DMS114 treated with DMSO at 0.1 percent for 48 hours (cell line): ENCODE data around the gene ZNF829.
A peak's percentile ranks its signal among the peaks of the same experiment; 100 is the strongest.

Source experiments
- DNase-seq: peaks from one replicate; lab custom pipeline; 2025; ENCODE audit not compliant: unreplicated experiment; lab: John Stamatoyannopoulos, UW

ZNF829 gene

GRCh38 chr19:36915992-36916830, at the start of gene ZNF829, which contains the start of gene ZNF568:
ZNF829 (minus strand) TSS chr19:36916291; CDS start chr19:36915167, 1,124 bp downstream.
ZNF568 (plus strand) TSS chr19:36916332; CDS start chr19:36922771, 6,439 bp downstream.
- DNase-seq: peak; percentile 85

DNA sequence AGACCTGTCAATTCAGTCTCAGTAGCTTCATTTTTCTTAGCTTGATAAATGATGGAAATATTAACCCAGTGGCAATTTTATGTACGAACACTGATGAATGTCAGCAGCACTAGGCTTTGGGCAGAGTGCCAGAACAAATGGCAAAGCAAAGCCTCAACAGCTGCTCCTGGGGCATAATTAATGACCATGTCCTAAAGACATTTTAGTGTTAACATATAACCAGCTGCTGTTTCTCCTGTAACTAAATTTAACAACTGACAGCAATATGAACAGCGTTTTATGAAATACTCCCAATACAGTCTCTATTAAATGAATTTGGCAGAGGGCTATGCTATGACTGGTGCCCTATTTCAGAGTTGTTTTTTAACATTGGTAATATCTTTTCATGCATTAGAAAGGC, 47.2 kb upstream of the ZNF829 start:
- no peak for DNase-seq

- no peak for DNase-seq
These were observed 46.3 kb upstream of the ZNF829 start for GRCh38 chr19:36962346-36962745.

- no peak for DNase-seq
These were observed 34.4 kb upstream of the ZNF829 start for GRCh38 chr19:36950335-36951119.

- no peak for DNase-seq
These were observed 23.1 kb upstream of the ZNF829 start for GRCh38 chr19:36939153-36939552.

GRCh38 chr19:36931684-36932083, 15.6 kb upstream of the ZNF829 start:
- DNase-seq: no peak

DNA sequence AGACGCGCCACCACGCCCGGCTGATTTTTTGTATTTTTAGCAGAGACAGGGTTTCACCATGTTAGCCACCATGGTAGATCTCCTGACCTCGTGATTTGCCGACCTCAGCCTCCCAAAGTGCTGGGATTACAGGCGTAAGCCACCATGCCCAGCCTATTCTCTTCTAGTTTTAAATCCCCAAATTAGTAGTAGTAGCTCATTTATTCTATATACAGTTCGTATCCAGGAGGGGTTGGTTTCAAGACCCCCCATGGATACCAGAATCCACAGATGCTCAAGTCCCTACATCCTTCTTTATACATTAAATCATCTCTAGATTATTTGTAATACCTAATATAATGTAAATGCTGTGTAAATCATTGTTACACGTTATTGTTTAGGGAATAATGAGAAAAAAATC, 2.0 kb upstream of the ZNF829 start:
- DNase-seq: no peak

DNA sequence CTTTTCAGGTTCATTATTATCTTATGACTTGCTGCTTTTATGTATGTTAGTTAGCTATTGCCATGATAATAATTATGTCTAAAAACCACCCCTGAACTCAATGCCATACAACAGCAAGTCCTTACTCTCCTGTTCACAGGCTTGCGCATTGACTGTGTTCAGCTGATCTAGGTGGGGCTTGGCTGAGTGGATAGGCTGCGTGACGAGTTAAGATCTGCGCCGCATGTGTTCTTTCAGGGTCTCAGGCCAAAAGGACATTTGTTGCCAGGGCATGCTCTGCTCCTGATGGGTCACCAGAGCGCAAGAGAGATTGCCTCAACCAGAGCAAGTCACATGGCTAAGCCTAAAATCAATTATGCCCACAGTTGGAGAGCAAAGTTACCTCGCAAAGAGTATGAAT, 900 bp upstream of the ZNF829 start:
- DNase-seq: peak; percentile 28

DNA sequence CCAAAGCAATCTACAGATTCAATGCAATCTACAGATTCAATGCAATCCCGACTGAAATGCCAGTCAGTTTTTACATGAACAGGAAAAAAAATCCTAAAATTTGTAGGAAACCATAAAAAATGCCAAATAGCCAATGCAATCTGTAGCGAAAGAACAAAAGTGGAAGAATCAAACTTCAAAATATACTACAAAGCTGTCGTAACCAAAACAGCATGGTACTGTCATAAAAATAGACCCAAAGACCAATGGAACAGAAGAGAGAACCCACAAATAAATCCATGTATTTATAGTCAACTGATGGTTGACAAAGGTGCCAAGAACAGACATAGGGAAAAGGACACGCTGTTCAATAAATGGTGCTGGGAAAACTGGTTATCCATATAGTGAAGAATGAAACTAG, 17.7 kb downstream of the ZNF829 start:
- DNase-seq: no peak

DNA sequence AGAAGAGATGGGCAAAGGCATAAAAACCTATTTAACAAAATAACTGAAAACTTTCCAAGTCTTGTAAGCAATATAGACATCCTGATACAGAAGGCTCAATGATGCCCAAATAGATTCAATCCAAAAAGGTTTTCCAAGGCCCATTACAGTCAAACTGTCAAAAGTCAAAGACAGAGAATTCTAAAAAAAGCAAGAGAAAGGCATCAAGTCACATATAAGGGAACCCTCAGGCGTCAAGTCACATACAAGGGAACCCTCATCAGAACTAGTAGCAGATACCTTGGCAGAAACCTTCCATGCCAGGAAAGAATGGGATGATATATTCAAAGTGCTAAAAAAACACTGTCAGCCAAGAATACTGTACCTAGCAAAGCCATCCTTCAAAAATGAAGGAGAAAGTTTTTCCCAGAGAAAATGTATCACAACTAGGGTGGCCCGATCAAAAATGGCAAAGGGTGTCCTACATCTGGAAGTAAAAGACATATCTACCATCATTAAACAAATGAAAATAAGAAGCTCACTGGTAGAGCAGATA, 21.2 kb downstream of the ZNF829 start:
- no peak for DNase-seq

- no peak for DNase-seq
These were observed 24.2 kb downstream of the ZNF829 start for GRCh38 chr19:36891768-36892357.

DNA sequence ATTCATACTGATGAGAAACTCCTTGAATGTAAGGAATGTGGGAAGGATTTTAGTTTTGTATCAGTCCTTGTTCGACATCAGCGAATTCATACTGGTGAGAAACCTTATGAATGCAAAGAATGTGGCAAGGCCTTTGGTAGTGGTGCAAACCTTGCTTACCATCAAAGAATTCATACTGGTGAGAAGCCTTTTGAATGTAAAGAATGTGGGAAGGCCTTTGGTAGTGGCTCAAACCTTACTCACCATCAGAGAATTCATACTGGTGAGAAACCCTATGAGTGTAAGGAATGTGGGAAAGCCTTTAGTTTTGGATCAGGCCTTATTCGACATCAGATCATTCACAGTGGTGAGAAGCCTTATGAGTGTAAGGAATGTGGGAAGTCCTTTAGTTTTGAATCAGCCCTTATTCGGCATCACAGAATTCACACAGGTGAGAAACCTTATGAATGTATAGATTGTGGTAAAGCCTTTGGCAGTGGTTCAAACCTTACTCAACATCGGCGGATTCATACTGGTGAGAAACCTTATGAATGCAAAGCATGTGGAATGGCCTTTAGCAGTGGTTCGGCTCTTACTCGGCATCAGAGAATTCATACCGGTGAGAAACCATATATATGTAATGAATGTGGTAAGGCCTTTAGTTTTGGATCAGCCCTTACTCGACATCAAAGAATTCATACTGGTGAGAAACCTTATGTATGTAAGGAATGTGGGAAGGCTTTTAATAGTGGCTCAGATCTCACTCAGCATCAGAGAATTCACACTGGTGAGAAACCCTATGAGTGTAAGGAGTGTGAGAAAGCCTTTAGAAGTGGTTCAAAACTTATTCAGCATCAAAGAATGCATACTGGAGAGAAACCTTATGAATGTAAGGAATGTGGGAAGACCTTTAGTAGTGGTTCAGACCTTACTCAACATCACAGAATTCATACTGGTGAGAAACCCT, 38.8 kb downstream of the ZNF829 start:
- no peak for DNase-seq

DNA sequence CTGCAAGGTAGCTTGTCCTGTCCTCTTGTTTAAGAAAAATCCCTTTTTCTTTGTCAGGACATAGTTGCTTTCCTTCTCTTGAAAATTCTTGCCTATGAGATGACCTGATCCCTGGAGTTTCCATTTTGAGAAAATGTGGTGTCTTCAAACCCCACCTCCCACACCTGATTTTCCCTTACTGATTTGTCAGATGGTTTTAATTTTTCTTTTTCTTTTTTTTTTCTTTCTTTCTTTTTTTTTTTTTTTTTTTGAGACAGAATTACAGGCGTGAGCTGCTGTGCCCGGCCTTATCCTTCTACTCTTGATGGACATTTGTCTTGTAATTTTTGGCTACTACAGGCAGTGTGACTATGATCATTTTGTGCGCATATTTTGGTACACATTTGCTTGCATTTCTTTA, 64.2 kb downstream of the ZNF829 start:
- DNase-seq: no peak

GRCh38 chr19:36850559-36851442, 65.3 kb downstream of the ZNF829 start, which contains the start of gene ZNF345:
ZNF345 (plus strand) TSS chr19:36850876; CDS start chr19:36876831, 25,955 bp downstream.
- DNase-seq: peak; percentile 96

DNA sequence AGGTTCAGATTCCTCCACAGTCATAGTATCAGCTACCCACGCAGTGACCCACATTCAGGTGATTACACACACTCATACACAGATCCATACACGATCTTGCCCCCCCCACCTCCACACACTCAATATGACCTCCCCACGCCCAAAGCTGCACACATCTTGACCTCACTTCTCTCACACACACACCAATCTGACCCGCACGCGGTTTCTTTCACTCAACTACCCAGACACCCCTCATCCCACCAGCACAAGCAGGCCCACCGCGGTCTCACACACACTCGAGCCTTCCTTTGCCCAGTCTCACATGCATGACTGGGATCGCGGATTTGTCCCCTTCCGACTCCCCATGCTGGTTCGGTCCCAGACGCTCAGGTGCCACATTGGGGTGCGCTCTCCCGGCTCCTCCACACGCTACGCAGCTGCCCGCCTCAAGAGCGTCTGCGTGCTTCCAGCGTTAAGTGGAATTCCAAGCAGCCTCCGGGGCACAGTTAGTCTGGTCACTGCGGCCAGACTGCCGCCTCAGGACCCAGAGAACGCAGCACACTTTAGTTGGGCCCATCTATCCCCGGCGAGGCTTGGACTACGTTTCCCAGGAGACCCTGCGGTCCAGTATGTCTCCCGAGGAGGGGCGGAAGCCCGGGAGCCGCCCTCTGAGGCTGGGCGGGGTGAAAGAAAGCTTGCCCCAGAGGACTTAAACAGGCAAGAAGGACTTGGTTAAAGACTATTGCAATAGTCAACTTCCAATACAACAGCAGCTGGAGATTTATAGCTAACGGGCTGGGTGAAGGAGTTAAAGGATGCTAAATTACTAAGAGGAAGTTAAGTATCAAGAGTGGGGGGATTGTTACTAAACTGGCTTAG, 66.2 kb downstream of the ZNF829 start:
- peak; percentile 88 for DNase-seq

DNA sequence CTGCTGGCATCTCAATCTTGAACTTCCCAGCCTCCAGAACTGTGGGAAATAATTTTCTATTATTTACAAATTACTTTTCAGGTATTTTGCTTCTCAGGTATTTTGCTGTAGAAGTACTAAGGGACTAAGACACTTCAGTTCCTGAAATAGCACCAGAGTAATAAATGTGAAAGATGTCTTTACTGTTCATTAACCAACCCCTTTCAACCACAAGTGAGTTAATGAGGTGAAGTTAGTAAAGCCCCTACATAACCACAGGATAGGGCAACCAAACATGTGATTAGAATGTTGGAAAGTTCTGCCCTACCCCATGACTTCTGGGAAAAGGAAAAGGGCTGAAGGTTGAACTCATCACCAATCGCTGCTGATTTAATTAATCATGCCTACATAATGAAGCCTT, 68.1 kb downstream of the ZNF829 start:
- no peak for DNase-seq

- no peak for DNase-seq
These were observed 77.2 kb downstream of the ZNF829 start for GRCh38 chr19:36838784-36839324.
